OCI-LY3 (cell line): ENCODE measurements around the gene VAV2.

Source experiments
- H2AFZ ChIP-seq: fragments of 200-600, 300-600 bp; shearing (Covaris generic); 2 replicates; pipeline ENCODE4 v1.6.0; 2014; ENCODE audit warnings: antibody characterized with exemption, low read depth, low read length
- H3K27ac ChIP-seq: fragments of 200-600, 300-600 bp; sonication (generic); 2 replicates; pipeline ENCODE4 v1.5.1; 2014; ENCODE audit warnings: mild to moderate bottlenecking, low read length, moderate library complexity, mixed read lengths
- H3K27me3 ChIP-seq: fragments of 200-600, 300-600 bp; sonication (generic); 2 replicates; pipeline ENCODE4 v1.6.1; 2014; ENCODE audit warnings: low read depth, low read length, mixed read lengths
- H3K36me3 ChIP-seq: fragments of 200-600, 300-600 bp; sonication (generic); replicated peaks from 2 replicates; pipeline ENCODE3; 2014; ENCODE audit warnings: low read depth, low read length, mixed read lengths
- H3K4me1 ChIP-seq: fragments of 300-600, 200-600 bp; sonication (generic); 2 replicates; pipeline ENCODE4 v1.6.1; 2014; ENCODE audit warnings: low read length, mixed read lengths
- H3K4me2 ChIP-seq: fragments of 200-600, 300-600 bp; sonication (generic); 2 replicates; pipeline ENCODE4 v1.6.1; 2014; ENCODE audit warnings: low read length, mixed read lengths
- H3K4me3 ChIP-seq: fragments of 300-600, 200-600 bp; sonication (generic); 2 replicates; pipeline ENCODE4 v1.5.1; 2014; ENCODE audit warnings: antibody characterized with exemption, mild to moderate bottlenecking, low read length, moderate library complexity
- H3K79me2 ChIP-seq: fragments of 300-600, 200-600 bp; shearing (Covaris generic); 2 replicates; pipeline ENCODE4 v1.6.1; 2014; ENCODE audit warnings: mild to moderate bottlenecking, low read length, mixed read lengths
- H3K9ac ChIP-seq: fragments of 300-600, 200-600 bp; shearing (Covaris generic); 2 replicates; pipeline ENCODE4 v1.6.0; 2014; ENCODE audit warnings: mild to moderate bottlenecking, low read length, moderate library complexity
- H3K9me3 ChIP-seq: fragments of 200-600, 300-600 bp; shearing (Covaris generic); 2 replicates; pipeline ENCODE4 v1.6.1; 2014; ENCODE audit warnings: low read length, mixed read lengths; ENCODE audit not compliant: insufficient read depth
- H4K20me1 ChIP-seq: fragments of 200-600, 300-600 bp; sonication (generic); 2 replicates; pipeline ENCODE4 v1.6.1; 2016; ENCODE audit warnings: low read length, mixed read lengths; ENCODE audit not compliant: insufficient read depth
- EZH2phosphoT487 ChIP-seq: fragments of 200-600 bp; shearing (Covaris generic); IDR thresholded peaks from 2 replicates; pipeline ENCODE4 v1.6.1; 2018; ENCODE audit warnings: antibody characterized with exemption, mixed run types, low read depth
- TF ChIP-seq, protein P1 (sequence below): fragments of 200-600, 300-600 bp; sonication (generic); IDR thresholded peaks from 2 replicates; pipeline ENCODE4 v1.5.1; 2014; ENCODE audit warnings: antibody characterized with exemption, low read length, low read depth

Gene VAV2

GRCh38 chr9:133878402-133878801 lies 113.7 kb downstream of the VAV2 start:
- no peaks in the 10 kb centered on the region for H3K36me3 ChIP-seq
- no peaks in the 10 kb centered on the region for H3K27me3 ChIP-seq
- no peak overlapping the region for H3K9ac ChIP-seq
- H3K79me2 ChIP-seq: peaks cover 95% of the 10 kb centered on the region
- peaks cover 100% of the 10 kb centered on the region for H4K20me1 ChIP-seq
- no peak overlapping the region for H3K4me3 ChIP-seq
- no peaks in the 10 kb centered on the region; the same call in 1 of the 2 replicates for H3K4me1 ChIP-seq
- H3K9me3 ChIP-seq: no peaks in the 10 kb centered on the region
- TF ChIP-seq, protein P1, sequence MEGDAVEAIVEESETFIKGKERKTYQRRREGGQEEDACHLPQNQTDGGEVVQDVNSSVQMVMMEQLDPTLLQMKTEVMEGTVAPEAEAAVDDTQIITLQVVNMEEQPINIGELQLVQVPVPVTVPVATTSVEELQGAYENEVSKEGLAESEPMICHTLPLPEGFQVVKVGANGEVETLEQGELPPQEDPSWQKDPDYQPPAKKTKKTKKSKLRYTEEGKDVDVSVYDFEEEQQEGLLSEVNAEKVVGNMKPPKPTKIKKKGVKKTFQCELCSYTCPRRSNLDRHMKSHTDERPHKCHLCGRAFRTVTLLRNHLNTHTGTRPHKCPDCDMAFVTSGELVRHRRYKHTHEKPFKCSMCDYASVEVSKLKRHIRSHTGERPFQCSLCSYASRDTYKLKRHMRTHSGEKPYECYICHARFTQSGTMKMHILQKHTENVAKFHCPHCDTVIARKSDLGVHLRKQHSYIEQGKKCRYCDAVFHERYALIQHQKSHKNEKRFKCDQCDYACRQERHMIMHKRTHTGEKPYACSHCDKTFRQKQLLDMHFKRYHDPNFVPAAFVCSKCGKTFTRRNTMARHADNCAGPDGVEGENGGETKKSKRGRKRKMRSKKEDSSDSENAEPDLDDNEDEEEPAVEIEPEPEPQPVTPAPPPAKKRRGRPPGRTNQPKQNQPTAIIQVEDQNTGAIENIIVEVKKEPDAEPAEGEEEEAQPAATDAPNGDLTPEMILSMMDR: no peak
- TF ChIP-seq EZH2phosphoT487: no peak
- no peak overlapping the region for H3K27ac ChIP-seq
- H3K4me2 ChIP-seq: no peak overlapping the region
- H2AFZ ChIP-seq: no peak overlapping the region

DNA sequence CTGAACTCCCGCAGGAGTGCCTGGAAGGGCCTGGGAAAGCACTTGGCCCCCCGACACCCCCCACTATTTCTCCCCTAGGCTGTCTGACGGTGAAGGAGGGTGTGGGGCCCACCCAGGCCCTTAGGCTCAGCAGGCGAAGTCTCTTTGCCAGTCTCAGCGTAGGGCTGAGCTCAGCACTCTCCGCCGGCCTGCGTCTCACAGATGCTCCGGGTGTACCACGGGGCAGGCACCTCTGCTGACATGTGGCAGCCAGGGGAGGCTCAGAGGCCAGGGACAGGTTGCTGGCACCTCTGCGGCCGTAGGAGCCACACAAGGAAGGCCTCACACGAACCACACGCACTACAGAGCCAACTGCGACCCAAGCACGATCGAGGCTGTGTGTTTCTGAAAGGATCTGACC lies 114.2 kb downstream of the VAV2 start:
- Histone ChIP-seq H3K4me2 (no peak overlapping the region), H3K4me3 (no peak overlapping the region), H3K4me1 (no peaks in the 10 kb centered on the region; the same call in 1 of the 2 replicates), H3K27ac (no peak overlapping the region), H3K9ac (no peak overlapping the region), H4K20me1 (peaks cover 98% of the 10 kb centered on the region), H3K9me3 (no peaks in the 10 kb centered on the region), H3K27me3 (no peaks in the 10 kb centered on the region), H3K36me3 (no peaks in the 10 kb centered on the region), H3K79me2 (peaks cover 91% of the 10 kb centered on the region), H2AFZ (no peak overlapping the region)
- TF ChIP-seq, protein P1: no peak
- no peak for TF ChIP-seq EZH2phosphoT487

DNA sequence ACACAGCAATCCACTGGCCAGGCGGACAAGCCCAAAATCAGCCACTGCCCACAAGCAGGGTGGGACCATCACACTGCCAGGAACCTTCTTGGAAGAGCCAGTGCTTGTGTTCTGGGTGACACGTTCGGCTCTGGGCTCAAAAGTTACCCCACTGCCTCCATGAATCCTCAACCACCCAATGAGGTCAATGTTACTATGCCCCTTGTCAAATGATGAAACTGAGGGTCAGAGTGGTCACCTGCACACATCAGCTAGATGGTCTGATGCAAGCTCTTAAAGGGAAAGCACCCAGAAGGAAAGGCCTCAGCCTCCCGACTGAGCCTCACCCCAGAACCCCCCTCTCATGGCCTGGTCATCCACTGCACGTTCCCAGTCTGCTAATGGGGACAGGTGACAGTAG lies 114.8 kb downstream of the VAV2 start:
- H4K20me1 ChIP-seq: peaks cover 95% of the 10 kb centered on the region
- H2AFZ ChIP-seq: no peak overlapping the region
- H3K9ac ChIP-seq: no peak overlapping the region
- no peak overlapping the region for H3K4me2 ChIP-seq
- no peaks in the 10 kb centered on the region for H3K36me3 ChIP-seq
- peaks cover 87% of the 10 kb centered on the region for H3K79me2 ChIP-seq
- no peaks in the 10 kb centered on the region; the same call in 1 of the 2 replicates for H3K4me1 ChIP-seq
- no peak overlapping the region for H3K4me3 ChIP-seq
- H3K9me3 ChIP-seq: no peaks in the 10 kb centered on the region
- H3K27me3 ChIP-seq: no peaks in the 10 kb centered on the region
- no peak overlapping the region for H3K27ac ChIP-seq
- TF ChIP-seq EZH2phosphoT487: no peak
- TF ChIP-seq, protein P1: no peak

GRCh38 chr9:133876836-133877235 lies 115.3 kb downstream of the VAV2 start:
- Histone ChIP-seq H3K4me2 (no peak overlapping the region), H3K79me2 (peaks cover 86% of the 10 kb centered on the region)

More at GRCh38 chr9:133876836-133877235, 115.3 kb downstream of the VAV2 start:
- Histone ChIP-seq H3K9me3 (no peaks in the 10 kb centered on the region), H3K4me1 (no peaks in the 10 kb centered on the region; the same call in 1 of the 2 replicates), H3K27me3 (no peaks in the 10 kb centered on the region), H3K36me3 (no peaks in the 10 kb centered on the region), H4K20me1 (peaks cover 95% of the 10 kb centered on the region), H3K27ac (no peak overlapping the region), H2AFZ (no peak overlapping the region), H3K4me3 (no peak overlapping the region), H3K9ac (no peak overlapping the region)
- no peak for TF ChIP-seq EZH2phosphoT487
- TF ChIP-seq, protein P1: no peak
